ENCODE measurements around the gene CYP1B1. TPM values are rescaled to one million over a fixed set of nuclear protein-coding genes. Genes with fewer than 3 reads are reported as not detected.
A peak's percentile ranks its signal among the peaks of the same experiment; 100 is the strongest.

CYP1B1 gene
- total RNA-seq, 2 donors from 2014 or later, result 4.8 to 6.3 TPM

- H3K36me3 ChIP-seq (ENCODE audit: control insufficient read depth, insufficient read depth, low read length), result no peaks in the 10 kb centered on the region
- peaks cover 52% of the 10 kb centered on the region for H3K4me1 Mint-ChIP-seq
- H3K27me3 ChIP-seq (ENCODE audit: control insufficient read depth, insufficient read depth, low read length, poor library complexity, severe bottlenecking), result no peaks in the 10 kb centered on the region
- peaks cover 5% of the 10 kb centered on the region for H3K36me3 Mint-ChIP-seq (ENCODE audit: low read depth)
- peaks cover 39% of the 10 kb centered on the region for H3K27me3 Mint-ChIP-seq (ENCODE audit: insufficient read depth)
- 80 to 82% methylated on average over 2 to 4 of the region's 4 CpGs for WGBS, 2 experiments (ENCODE audit: insufficient coverage in 1 of 2, insufficient read length in 1 of 2)
- H3K4me3 ChIP-seq (ENCODE audit: low read length), result no peak overlapping the region
- H3K27ac Mint-ChIP-seq, result no peak overlapping the region
- no peak overlapping the region for H3K27ac ChIP-seq (ENCODE audit: low read depth, low read length)
- no peak for DNase-seq
- TF ChIP-seq, protein P1, sequence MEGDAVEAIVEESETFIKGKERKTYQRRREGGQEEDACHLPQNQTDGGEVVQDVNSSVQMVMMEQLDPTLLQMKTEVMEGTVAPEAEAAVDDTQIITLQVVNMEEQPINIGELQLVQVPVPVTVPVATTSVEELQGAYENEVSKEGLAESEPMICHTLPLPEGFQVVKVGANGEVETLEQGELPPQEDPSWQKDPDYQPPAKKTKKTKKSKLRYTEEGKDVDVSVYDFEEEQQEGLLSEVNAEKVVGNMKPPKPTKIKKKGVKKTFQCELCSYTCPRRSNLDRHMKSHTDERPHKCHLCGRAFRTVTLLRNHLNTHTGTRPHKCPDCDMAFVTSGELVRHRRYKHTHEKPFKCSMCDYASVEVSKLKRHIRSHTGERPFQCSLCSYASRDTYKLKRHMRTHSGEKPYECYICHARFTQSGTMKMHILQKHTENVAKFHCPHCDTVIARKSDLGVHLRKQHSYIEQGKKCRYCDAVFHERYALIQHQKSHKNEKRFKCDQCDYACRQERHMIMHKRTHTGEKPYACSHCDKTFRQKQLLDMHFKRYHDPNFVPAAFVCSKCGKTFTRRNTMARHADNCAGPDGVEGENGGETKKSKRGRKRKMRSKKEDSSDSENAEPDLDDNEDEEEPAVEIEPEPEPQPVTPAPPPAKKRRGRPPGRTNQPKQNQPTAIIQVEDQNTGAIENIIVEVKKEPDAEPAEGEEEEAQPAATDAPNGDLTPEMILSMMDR (conservative IDR thresholded peaks at IDR 0.05), result no peak
- peaks cover 8% of the 10 kb centered on the region for H3K4me1 ChIP-seq (ENCODE audit: control insufficient read depth, insufficient read depth, low read length)
- peaks cover 25% of the 10 kb centered on the region for H3K9me3 Mint-ChIP-seq
- no peak overlapping the region for H3K9ac ChIP-seq (ENCODE audit: extremely low read depth, low read length, poor library complexity, severe bottlenecking)
- H3K9me3 ChIP-seq (ENCODE audit: control insufficient read depth, low read length), result peaks cover 13% of the 10 kb centered on the region
- H3K4me3 Mint-ChIP-seq, result no peak overlapping the region
Observed at GRCh38 chr2:38109732-38110181, 33.8 kb upstream of the CYP1B1 start.

GRCh38 chr2:38108907-38109731 lies 33.2 kb upstream of the CYP1B1 start:
- H3K9me3 Mint-ChIP-seq, result peaks cover 29% of the 10 kb centered on the region
- 91 to 92% methylated on average over 10 to 11 of the region's 11 CpGs for WGBS, 2 experiments (ENCODE audit: insufficient coverage in 1 of 2, insufficient read length in 1 of 2)
- peaks cover 39% of the 10 kb centered on the region for H3K27me3 Mint-ChIP-seq (ENCODE audit: insufficient read depth)
- Histone ChIP-seq H3K27ac (ENCODE audit: low read depth, low read length) (no peak overlapping the region), H3K9ac (ENCODE audit: extremely low read depth, low read length, poor library complexity, severe bottlenecking) (no peak overlapping the region), H3K9me3 (ENCODE audit: control insufficient read depth, low read length) (peaks cover 17% of the 10 kb centered on the region), H3K36me3 (ENCODE audit: control insufficient read depth, insufficient read depth, low read length) (no peaks in the 10 kb centered on the region), H3K27me3 (ENCODE audit: control insufficient read depth, insufficient read depth, low read length, poor library complexity, severe bottlenecking) (no peaks in the 10 kb centered on the region), H3K4me3 (ENCODE audit: low read length) (no peak overlapping the region), H3K4me1 (ENCODE audit: control insufficient read depth, insufficient read depth, low read length) (peaks cover 8% of the 10 kb centered on the region)
- no peak for DNase-seq
- no peak overlapping the region for H3K4me3 Mint-ChIP-seq
- H3K36me3 Mint-ChIP-seq (ENCODE audit: low read depth), result peaks cover 5% of the 10 kb centered on the region
- peaks cover 50% of the 10 kb centered on the region for H3K4me1 Mint-ChIP-seq
- TF ChIP-seq, protein P1 (conservative IDR thresholded peaks at IDR 0.05), result no peak
- H3K27ac Mint-ChIP-seq, result no peak overlapping the region

- peaks cover 38% of the 10 kb centered on the region for H3K9me3 Mint-ChIP-seq
- H3K9ac ChIP-seq (ENCODE audit: extremely low read depth, low read length, poor library complexity, severe bottlenecking), result peak overlapping the region; percentile 16
- H3K36me3 Mint-ChIP-seq (ENCODE audit: low read depth), result peaks cover 5% of the 10 kb centered on the region
- peak; percentile 86 for DNase-seq
- H3K27ac ChIP-seq (ENCODE audit: low read depth, low read length), result no peak overlapping the region
- 58 to 74% methylated on average over 10 to 17 of the region's 17 CpGs for WGBS, 2 experiments (ENCODE audit: insufficient coverage in 1 of 2, insufficient read length in 1 of 2)
- peaks cover 28% of the 10 kb centered on the region for H3K9me3 ChIP-seq (ENCODE audit: control insufficient read depth, low read length)
- H3K27me3 ChIP-seq (ENCODE audit: control insufficient read depth, insufficient read depth, low read length, poor library complexity, severe bottlenecking), result no peaks in the 10 kb centered on the region
- H3K4me1 ChIP-seq (ENCODE audit: control insufficient read depth, insufficient read depth, low read length), result peaks cover 8% of the 10 kb centered on the region
- H3K4me3 ChIP-seq (ENCODE audit: low read length), result peak overlapping the region; percentile 38
- TF ChIP-seq, protein P1 (conservative IDR thresholded peaks at IDR 0.05), result no peak
- H3K36me3 ChIP-seq (ENCODE audit: control insufficient read depth, insufficient read depth, low read length), result no peaks in the 10 kb centered on the region
- peak overlapping the region; percentile 28 for H3K4me3 Mint-ChIP-seq
- peaks cover 42% of the 10 kb centered on the region for H3K4me1 Mint-ChIP-seq
- peak overlapping the region; percentile 96 for H3K27ac Mint-ChIP-seq
- peaks cover 33% of the 10 kb centered on the region for H3K27me3 Mint-ChIP-seq (ENCODE audit: insufficient read depth)
Observed at GRCh38 chr2:38107738-38108410, 31.9 kb upstream of the CYP1B1 start.

All from endodermal cell (in vitro differentiated cells).